ENCODE measurements around the gene WWC2.

- no peak for TF ChIP-seq CTCF (conservative IDR thresholded peaks at IDR 0.05)
- no peak for TF ChIP-seq ZFX (IDR thresholded peaks at IDR 0.05)
Observed at GRCh38 chr4:183352546-183352945, 253.5 kb downstream of the WWC2 start.

Measured in C4-2B (cell line).